ENCODE data around the gene CD2BP2. TPM values are rescaled to one million over a fixed set of nuclear protein-coding genes. Genes with fewer than 3 reads are reported as not detected.

CD2BP2 gene
- total and polyA plus RNA-seq, 9 of the 15 experiments (the other 6 are each of a cell fraction or from before 2014, with no cell fraction given), result 3.9 to 51.1 (median 32.8) TPM

- no peak for TF ChIP-seq ZNF239 (CRISPR knock-in tag; IDR thresholded peaks at IDR 0.05)
- no peak for TF ChIP-seq HNRNPUL1 (IDR thresholded peaks at IDR 0.05; ENCODE audit: low read length)
- TF ChIP-seq, protein P1, sequence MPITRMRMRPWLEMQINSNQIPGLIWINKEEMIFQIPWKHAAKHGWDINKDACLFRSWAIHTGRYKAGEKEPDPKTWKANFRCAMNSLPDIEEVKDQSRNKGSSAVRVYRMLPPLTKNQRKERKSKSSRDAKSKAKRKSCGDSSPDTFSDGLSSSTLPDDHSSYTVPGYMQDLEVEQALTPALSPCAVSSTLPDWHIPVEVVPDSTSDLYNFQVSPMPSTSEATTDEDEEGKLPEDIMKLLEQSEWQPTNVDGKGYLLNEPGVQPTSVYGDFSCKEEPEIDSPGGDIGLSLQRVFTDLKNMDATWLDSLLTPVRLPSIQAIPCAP (CRISPR knock-in tag; IDR thresholded peaks at IDR 0.05; ENCODE audit: borderline replicate concordance), result no peak
- TF ChIP-seq KDM5B (IDR thresholded peaks at IDR 0.05; ENCODE audit: insufficient replicate concordance, low read depth, low read length), result peak; percentile 66
- peak; percentile 61 for TF ChIP-seq HCFC1 (IDR thresholded peaks at IDR 0.05; ENCODE audit: low read depth, low read length)
- TF ChIP-seq LEF1 (IDR thresholded peaks at IDR 0.05), result peak; percentile 71
- TF ChIP-seq POLR2G (IDR thresholded peaks at IDR 0.05; ENCODE audit: low read depth, low read length), result 0 out of 2 replicates have a peak, but pooled peaks have one; percentile 14
- no peak for TF ChIP-seq ZNF766 (CRISPR knock-in tag; conservative IDR thresholded peaks at IDR 0.05)
- no peak; the same call in 1 of the 2 replicates for TF ChIP-seq GATA2 (CRISPR knock-in tag; IDR thresholded peaks at IDR 0.05)
- no peak for TF ChIP-seq TEAD1 (CRISPR knock-in tag; IDR thresholded peaks at IDR 0.05)
- TF ChIP-seq STAT5B (CRISPR knock-in tag; IDR thresholded peaks at IDR 0.05), result no peak
- no peak for TF ChIP-seq ELK3 (CRISPR knock-in tag; IDR thresholded peaks at IDR 0.05)
- no peak; the same call in 1 of the 2 replicates for TF ChIP-seq MAFF (IDR thresholded peaks at IDR 0.05; ENCODE audit: low read length)
- no peak for TF ChIP-seq ZNF79 (CRISPR knock-in tag; IDR thresholded peaks at IDR 0.05; ENCODE audit: low read depth)
- TF ChIP-seq ILF3 (IDR thresholded peaks at IDR 0.05; ENCODE audit: borderline replicate concordance), result no peak
- no peak for TF ChIP-seq FOXK2 (conservative IDR thresholded peaks at IDR 0.05 in 1 of 2, IDR thresholded peaks at IDR 0.05 in 1 of 2; ENCODE audit: low read depth in 2 of 2)
These were observed 26.4 kb upstream of the CD2BP2 start (continued) for GRCh38 chr16:30381291-30382041.
